Fibroblast of lung (primary cell): Measurements from ENCODE around the gene PRSS48.

Experiments used
- EZH2 ChIP-seq: IDR thresholded peaks from 2 replicates; pipeline ENCODE4 v1.5.1; 2012; ENCODE audit warnings: low read length, control low read depth, mild to moderate bottlenecking; ENCODE audit errors: missing control alignments
- TF ChIP-seq, protein P1 (sequence below), 2 donors: IDR thresholded peaks in 1 of 2; conservative IDR thresholded peaks in 1 of 2; 1 replicate in 1 of 2; 2 replicates in 1 of 2; pipeline ENCODE4 v1.5.1; 2011 to 2012; ENCODE audit warnings: low read length in 2 of 2, control low read depth in 1 of 2, inconsistent platforms in 1 of 2, low read depth in 1 of 2, mild to moderate bottlenecking in 1 of 2

DNA sequence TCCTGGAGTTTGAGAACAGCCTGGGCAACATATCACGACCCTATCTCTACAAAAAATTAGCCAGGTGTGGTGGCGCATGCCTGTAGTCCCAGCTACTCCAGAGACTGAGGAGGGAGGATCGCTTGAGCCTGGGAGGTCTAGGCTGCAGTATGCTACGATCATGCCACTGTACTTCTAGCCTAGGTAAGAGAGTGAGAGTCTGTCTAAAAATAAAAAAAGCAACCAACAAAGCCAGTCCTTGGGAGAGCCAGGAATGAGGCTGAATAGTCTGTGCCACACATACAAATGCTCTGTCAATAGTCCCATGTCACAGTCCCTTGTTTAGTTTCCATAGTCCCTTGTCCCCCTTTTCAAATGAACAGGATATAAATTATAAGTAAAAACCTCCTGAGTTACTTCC lies 19.3 kb upstream of the PRSS48 start:
- TF ChIP-seq, protein P1, sequence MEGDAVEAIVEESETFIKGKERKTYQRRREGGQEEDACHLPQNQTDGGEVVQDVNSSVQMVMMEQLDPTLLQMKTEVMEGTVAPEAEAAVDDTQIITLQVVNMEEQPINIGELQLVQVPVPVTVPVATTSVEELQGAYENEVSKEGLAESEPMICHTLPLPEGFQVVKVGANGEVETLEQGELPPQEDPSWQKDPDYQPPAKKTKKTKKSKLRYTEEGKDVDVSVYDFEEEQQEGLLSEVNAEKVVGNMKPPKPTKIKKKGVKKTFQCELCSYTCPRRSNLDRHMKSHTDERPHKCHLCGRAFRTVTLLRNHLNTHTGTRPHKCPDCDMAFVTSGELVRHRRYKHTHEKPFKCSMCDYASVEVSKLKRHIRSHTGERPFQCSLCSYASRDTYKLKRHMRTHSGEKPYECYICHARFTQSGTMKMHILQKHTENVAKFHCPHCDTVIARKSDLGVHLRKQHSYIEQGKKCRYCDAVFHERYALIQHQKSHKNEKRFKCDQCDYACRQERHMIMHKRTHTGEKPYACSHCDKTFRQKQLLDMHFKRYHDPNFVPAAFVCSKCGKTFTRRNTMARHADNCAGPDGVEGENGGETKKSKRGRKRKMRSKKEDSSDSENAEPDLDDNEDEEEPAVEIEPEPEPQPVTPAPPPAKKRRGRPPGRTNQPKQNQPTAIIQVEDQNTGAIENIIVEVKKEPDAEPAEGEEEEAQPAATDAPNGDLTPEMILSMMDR (conservative IDR thresholded peaks at IDR 0.05 in 1 of 2, IDR thresholded peaks at IDR 0.05 in 1 of 2; ENCODE audit: low read depth in 1 of 2, low read length in 2 of 2), result no peak
- no peak for TF ChIP-seq EZH2
